ENCODE results near the gene HHIPL1. TPM values are rescaled to one million over a fixed set of nuclear protein-coding genes. Genes with fewer than 3 reads are reported as not detected.
"Not testable (repeated sequence)": the region's sequence is repeated elsewhere in the genome, so short reads cannot be mapped to it uniquely, and the experiment has no call there.

Gene HHIPL1
- total RNA-seq, 2 experiments from 2014 or later = 0.17 TPM

DNA sequence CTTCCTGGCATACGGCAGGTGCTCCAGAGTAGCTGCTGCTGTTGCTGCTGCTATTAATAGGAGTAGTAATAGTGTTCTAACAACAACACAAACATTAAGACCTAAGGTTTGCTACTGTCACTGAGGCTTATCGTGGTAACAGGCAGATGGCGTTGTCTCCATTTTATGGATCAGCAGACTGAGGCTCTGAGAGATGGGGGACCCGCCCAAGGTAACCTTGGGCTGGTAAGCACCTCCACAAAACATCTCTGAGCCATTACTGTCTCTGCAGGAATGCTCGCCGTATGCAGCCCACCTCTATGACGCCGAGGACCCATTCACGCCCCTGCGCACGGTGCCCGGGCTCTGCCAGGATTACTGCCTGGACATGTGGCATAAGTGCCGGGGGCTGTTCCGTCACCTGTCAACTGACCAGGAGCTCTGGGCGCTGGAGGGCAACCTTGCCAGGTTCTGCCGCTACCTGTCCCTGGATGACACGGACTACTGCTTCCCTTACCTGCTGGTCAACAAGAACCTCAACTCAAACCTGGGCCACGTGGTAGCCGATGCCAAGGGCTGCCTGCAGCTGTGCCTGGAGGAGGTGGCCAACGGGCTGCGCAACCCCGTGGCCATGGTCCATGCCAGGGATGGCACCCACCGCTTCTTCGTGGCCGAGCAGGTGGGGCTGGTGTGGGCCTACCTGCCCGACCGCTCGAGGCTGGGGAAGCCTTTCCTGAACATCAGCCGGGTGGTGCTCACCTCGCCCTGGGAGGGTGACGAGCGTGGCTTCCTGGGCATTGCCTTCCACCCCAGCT is 7.2 kb downstream of the HHIPL1 start:
- no peak for ATAC-seq (ENCODE audit: low read depth)
- no peak overlapping the region for H3K27ac Mint-ChIP-seq
- peaks cover 7% of the 10 kb centered on the region for H3K27me3 Mint-ChIP-seq
- H3K4me1 Mint-ChIP-seq = no peaks in the 10 kb centered on the region
- no peak for DNase-seq
- no peaks in the 10 kb centered on the region for H3K36me3 Mint-ChIP-seq
- POLR2A ChIA-PET = no interaction called here
- H3K9me3 Mint-ChIP-seq = no peaks in the 10 kb centered on the region
- no peak overlapping the region for H3K4me3 Mint-ChIP-seq

DNA sequence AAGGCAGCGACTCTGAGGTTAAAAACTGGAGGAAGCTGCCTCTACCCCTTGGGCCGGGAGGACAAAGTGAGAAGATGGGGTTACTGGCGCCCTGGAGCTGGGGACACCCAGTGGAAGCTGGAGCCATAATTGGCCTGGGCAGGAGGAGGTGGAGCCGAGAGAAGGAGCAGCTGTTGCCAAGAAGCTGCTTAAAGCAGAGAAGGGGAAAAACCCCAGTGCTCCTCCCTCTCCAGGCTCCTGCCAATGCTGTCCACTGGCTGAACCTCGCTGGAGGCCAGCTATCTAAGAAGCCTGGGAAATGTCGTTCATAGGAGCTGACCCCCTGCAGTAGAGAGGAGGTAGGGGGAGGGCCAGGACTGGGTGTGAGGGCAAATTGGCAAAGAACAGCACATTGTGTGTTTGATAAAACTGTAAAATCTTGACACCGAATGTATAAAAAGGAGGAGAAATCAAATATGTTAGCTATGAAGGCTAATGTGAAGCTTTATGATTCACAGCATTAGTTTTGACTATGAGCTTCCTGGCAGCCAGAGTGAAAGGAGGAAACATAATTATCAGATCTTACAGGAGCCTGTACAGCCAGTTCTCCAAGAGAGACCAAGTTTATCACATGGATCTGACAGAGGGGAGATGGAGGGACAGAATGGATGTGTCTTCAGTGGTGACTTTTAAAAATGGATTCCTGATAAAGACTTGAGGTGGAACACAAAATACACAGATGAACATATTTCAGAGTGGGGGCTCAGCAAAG is 9.5 kb downstream of the HHIPL1 start:
- H3K36me3 Mint-ChIP-seq = no peaks in the 10 kb centered on the region
- H3K27ac Mint-ChIP-seq = no peak overlapping the region
- no peak overlapping the region for H3K4me3 Mint-ChIP-seq
- peaks cover 19% of the 10 kb centered on the region for H3K27me3 Mint-ChIP-seq
- no peaks in the 10 kb centered on the region for H3K9me3 Mint-ChIP-seq
- ATAC-seq (ENCODE audit: low read depth) (no peak), DNase-seq (no peak)
- peaks cover 2% of the 10 kb centered on the region for H3K4me1 Mint-ChIP-seq
- POLR2A ChIA-PET = no interaction called here

GRCh38 chr14:99655521-99655920 is 10.6 kb downstream of the HHIPL1 start:
- H3K27me3 Mint-ChIP-seq = peaks cover 25% of the 10 kb centered on the region
- DNase-seq (no peak), ATAC-seq (ENCODE audit: low read depth) (no peak)
- no peak overlapping the region for H3K27ac Mint-ChIP-seq
- H3K36me3 Mint-ChIP-seq = no peaks in the 10 kb centered on the region
- no peak overlapping the region for H3K4me3 Mint-ChIP-seq
- H3K4me1 Mint-ChIP-seq = peaks cover 2% of the 10 kb centered on the region
- POLR2A ChIA-PET = no interaction called here
- no peaks in the 10 kb centered on the region for H3K9me3 Mint-ChIP-seq

GRCh38 chr14:99656171-99656570 is 11.2 kb downstream of the HHIPL1 start:
- no peaks in the 10 kb centered on the region for H3K9me3 Mint-ChIP-seq
- no peak overlapping the region for H3K4me3 Mint-ChIP-seq
- no peak overlapping the region for H3K27ac Mint-ChIP-seq
- H3K27me3 Mint-ChIP-seq = peaks cover 32% of the 10 kb centered on the region
- DNase-seq = no peak
- H3K4me1 Mint-ChIP-seq = peaks cover 2% of the 10 kb centered on the region
- POLR2A ChIA-PET = no interaction called here
- no peaks in the 10 kb centered on the region for H3K36me3 Mint-ChIP-seq
- ATAC-seq (ENCODE audit: low read depth) = no peak

GRCh38 chr14:99657645-99658155 is 12.8 kb downstream of the HHIPL1 start:
- POLR2A ChIA-PET = no interaction called here
- Mint-ChIP-seq H3K36me3 (no peaks in the 10 kb centered on the region), H3K9me3 (no peaks in the 10 kb centered on the region), H3K4me3 (no peak overlapping the region), H3K27me3 (peaks cover 39% of the 10 kb centered on the region), H3K4me1 (peaks cover 2% of the 10 kb centered on the region), H3K27ac (no peak overlapping the region)
- ATAC-seq (ENCODE audit: low read depth) (no peak), DNase-seq (no peak)

GRCh38 chr14:99658218-99658845 is 13.4 kb downstream of the HHIPL1 start:
- no peak for ATAC-seq (ENCODE audit: low read depth)

DNA sequence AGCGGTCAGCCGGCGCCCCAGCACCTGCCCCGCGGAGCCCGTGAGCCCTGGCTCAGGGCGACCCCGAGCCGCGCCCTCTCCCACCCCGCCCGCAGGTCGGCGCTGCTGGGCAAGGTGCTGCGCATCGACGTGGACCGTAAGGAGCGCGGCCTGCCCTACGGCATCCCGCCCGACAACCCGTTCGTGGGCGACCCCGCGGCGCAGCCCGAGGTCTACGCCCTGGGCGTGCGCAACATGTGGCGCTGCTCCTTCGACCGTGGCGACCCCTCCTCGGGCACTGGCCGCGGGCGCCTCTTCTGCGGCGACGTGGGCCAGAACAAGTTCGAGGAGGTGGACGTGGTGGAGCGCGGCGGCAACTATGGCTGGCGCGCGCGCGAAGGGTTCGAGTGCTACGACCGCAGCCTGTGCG is 14.4 kb downstream of the HHIPL1 start:
- H3K4me3 Mint-ChIP-seq = no peak overlapping the region
- H3K36me3 Mint-ChIP-seq = no peaks in the 10 kb centered on the region
- no peak overlapping the region for H3K27ac Mint-ChIP-seq
- no peaks in the 10 kb centered on the region for H3K9me3 Mint-ChIP-seq
- ATAC-seq (ENCODE audit: low read depth) (no peak), DNase-seq (no peak)
- peaks cover 41% of the 10 kb centered on the region for H3K27me3 Mint-ChIP-seq
- POLR2A ChIA-PET = no interaction called here
- peaks cover 2% of the 10 kb centered on the region for H3K4me1 Mint-ChIP-seq

More at GRCh38 chr14:99658218-99658845, 13.4 kb downstream of the HHIPL1 start:
- peaks cover 2% of the 10 kb centered on the region for H3K4me1 Mint-ChIP-seq
- no peak overlapping the region for H3K27ac Mint-ChIP-seq
- H3K27me3 Mint-ChIP-seq = peaks cover 39% of the 10 kb centered on the region
- DNase-seq = no peak
- POLR2A ChIA-PET = no interaction called here
- H3K9me3 Mint-ChIP-seq = no peaks in the 10 kb centered on the region
- H3K4me3 Mint-ChIP-seq = no peak overlapping the region
- no peaks in the 10 kb centered on the region for H3K36me3 Mint-ChIP-seq

- DNase-seq = no peak
- H3K27me3 Mint-ChIP-seq = peaks cover 41% of the 10 kb centered on the region
- no peak overlapping the region for H3K4me3 Mint-ChIP-seq
- no peaks in the 10 kb centered on the region for H3K9me3 Mint-ChIP-seq
- peaks cover 2% of the 10 kb centered on the region for H3K4me1 Mint-ChIP-seq
- no peaks in the 10 kb centered on the region for H3K36me3 Mint-ChIP-seq
- no peak for ATAC-seq (ENCODE audit: low read depth)
- no peak overlapping the region for H3K27ac Mint-ChIP-seq
- POLR2A ChIA-PET = no interaction called here
Observed at GRCh38 chr14:99660006-99660566, 15.2 kb downstream of the HHIPL1 start.

DNA sequence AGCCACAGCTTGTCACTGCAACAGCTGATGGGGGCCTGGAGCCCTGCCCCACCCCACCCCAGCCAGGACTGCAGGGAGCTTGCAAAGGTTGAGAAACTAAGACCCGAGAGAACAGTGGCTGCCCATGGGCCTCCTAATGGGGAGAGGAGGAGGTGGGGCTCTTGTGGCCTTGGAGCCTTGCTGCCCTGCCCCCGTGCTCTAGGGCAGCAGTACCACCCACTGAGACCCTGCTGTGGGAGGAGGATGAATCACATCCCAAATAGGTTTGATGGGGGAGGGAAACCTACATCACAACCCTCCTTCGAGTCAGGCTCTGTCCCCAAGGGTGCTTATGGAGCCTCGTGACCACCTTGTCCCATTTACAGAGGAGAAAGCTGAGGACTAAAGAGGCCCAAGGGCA is 15.9 kb downstream of the HHIPL1 start:
- POLR2A ChIA-PET = no interaction called here
- Mint-ChIP-seq H3K27me3 (peaks cover 41% of the 10 kb centered on the region), H3K4me3 (no peak overlapping the region), H3K36me3 (no peaks in the 10 kb centered on the region), H3K27ac (no peak overlapping the region), H3K9me3 (no peaks in the 10 kb centered on the region), H3K4me1 (peaks cover 2% of the 10 kb centered on the region)
- ATAC-seq (ENCODE audit: low read depth) (no peak), DNase-seq (no peak)

- H3K4me1 Mint-ChIP-seq; H3K27ac Mint-ChIP-seq; DNase-seq; H3K36me3 Mint-ChIP-seq; ATAC-seq (ENCODE audit: low read depth); POLR2A ChIA-PET; H3K9me3 Mint-ChIP-seq; H3K4me3 Mint-ChIP-seq: not testable (repeated sequence)
- H3K27me3 Mint-ChIP-seq = peaks cover 41% of the 10 kb centered on the region
Observed at GRCh38 chr14:99661206-99661605, 16.3 kb downstream of the HHIPL1 start.

- POLR2A ChIA-PET = no interaction called here
- Mint-ChIP-seq H3K4me1 (no peaks in the 10 kb centered on the region), H3K9me3 (no peaks in the 10 kb centered on the region), H3K36me3 (no peaks in the 10 kb centered on the region), H3K27ac (no peak overlapping the region), H3K4me3 (no peak overlapping the region), H3K27me3 (peaks cover 36% of the 10 kb centered on the region)
- DNase-seq (no peak), ATAC-seq (ENCODE audit: low read depth) (no peak)
Observed at GRCh38 chr14:99662846-99663245, 17.9 kb downstream of the HHIPL1 start.

DNA sequence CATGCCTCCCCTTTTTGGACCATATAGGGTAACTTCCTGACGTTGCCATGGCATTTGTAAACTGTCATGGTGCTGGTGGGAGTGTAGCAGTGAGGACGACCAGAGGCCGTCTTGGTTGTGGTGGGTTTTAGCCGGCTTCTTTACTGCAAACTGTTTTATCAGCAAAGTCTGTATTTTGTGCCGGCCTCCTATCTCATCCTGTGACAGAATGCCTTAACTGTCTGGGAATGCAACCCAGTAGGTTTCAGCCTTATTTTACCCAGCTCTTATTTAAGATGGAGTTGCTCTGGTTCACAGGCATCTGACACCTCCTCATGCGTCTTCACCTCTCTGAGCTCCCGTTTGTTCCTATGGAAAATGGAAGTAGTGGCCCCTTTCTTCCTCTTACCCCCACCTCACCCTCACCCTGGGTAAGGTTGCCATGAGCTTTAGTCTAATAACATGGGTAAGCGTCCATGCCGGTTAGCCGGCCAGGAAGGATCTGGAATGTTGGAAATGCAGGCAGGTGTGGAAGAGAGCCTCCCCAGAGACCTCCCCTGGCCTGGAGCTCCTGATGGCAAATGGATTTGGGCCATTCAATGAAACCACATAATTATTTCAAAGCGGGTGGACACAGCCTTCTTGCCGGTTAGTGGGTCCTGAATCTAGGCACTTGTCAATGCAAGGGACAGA is 18.6 kb downstream of the HHIPL1 start:
- Mint-ChIP-seq H3K36me3 (no peaks in the 10 kb centered on the region), H3K27me3 (peaks cover 29% of the 10 kb centered on the region), H3K4me3 (no peak overlapping the region), H3K9me3 (no peaks in the 10 kb centered on the region), H3K4me1 (no peaks in the 10 kb centered on the region), H3K27ac (no peak overlapping the region)
- DNase-seq (no peak), ATAC-seq (ENCODE audit: low read depth) (no peak)
- POLR2A ChIA-PET = no interaction called here
